Lung microvascular endothelial cell (primary cell): ENCODE results near the gene KCNJ11. TPM values are rescaled to one million over a fixed set of nuclear protein-coding genes. Genes with fewer than 3 reads are reported as not detected.

Experiments
- DNase-seq, 2 donors: peaks; one replicate each; pipeline versions ENCODE4 v3.0.0 to v3.0.0-alpha.2; 2010; ENCODE audit warnings: low read depth in 2 of 2
- total RNA-seq: library from RNA; depleted of rRNA; stranded (reverse); fragments of >200 nt; gene quantifications from 2 replicates; pipeline ENCODE4 v1.2.1, GENCODE V29; 2014

KCNJ11 gene
- total RNA-seq, 1 donor from 2014 or later, result 0.40 TPM

DNA sequence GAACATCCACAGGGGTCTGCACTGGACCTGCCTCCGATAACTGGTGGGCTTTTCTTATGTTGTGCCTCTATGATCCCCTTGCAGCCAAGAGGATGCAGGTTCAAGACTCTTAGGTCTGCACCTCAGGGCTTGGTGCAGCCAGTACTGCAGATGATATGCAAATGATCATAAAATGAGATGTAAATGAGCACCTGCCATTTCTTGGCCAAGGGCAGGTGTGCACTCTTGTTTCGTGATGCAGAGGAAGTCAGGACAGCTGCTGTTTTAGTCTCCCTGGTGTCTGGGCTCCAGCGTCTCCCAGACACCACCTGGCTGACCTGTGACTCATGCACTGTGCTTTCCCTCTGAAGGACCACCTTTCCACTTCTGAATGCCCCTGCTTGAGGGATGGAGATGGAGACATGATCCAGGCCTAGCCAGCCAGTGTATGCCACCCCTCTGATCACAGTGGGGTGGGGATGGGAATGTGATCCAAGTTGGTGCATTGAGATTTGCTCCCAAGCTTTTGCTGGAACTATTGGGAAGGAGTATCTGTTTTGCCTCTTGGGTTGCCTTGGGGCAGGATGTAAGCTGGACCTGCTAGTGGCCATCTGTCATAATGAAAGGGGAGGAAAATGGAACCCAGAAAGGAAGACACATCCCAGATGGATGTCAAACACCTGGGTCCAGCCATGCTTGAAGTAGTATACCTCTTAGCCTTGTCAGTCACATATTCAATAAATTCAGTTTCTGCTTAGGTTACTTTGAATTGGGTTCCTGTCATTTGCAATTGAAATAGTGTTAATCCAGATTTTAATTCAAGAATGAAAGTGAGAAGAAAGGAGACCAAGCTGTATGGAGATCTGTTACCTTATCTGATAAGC is 3.3 kb upstream of the KCNJ11 start:
- no peak for DNase-seq

DNA sequence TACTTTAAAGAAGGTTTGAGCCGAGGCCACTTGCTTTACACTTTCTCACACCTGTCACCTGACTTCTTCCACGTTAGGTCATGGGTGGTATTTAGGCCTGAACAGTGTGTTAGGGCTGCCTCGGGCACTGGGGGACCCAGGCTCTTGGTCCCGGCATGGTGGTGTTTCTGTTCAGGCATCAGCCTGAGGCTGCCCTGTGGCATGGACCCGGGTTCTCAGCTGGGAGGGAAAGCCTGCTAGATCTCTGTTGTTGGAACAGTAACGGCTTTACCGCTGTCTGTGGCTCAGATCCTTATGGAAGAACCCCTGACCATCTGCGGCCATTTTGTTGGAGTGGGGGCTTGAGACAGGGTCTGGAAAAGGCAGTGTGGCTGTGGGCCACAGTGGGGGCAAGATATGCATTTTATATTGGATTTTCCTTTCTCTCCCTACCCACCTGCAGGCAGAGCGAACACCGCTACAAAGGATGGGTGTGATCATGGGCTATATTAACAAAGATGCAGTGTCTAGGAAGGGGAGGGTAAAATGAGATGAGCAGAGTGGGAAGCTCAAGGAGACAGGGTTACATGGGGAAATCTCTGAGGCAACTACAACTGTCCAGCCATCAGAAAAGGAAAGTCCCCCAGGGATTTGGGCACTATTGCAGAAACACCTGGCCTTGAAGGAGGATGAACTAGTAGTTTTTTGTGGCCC is 1.6 kb upstream of the KCNJ11 start:
- DNase-seq, result no peak

DNA sequence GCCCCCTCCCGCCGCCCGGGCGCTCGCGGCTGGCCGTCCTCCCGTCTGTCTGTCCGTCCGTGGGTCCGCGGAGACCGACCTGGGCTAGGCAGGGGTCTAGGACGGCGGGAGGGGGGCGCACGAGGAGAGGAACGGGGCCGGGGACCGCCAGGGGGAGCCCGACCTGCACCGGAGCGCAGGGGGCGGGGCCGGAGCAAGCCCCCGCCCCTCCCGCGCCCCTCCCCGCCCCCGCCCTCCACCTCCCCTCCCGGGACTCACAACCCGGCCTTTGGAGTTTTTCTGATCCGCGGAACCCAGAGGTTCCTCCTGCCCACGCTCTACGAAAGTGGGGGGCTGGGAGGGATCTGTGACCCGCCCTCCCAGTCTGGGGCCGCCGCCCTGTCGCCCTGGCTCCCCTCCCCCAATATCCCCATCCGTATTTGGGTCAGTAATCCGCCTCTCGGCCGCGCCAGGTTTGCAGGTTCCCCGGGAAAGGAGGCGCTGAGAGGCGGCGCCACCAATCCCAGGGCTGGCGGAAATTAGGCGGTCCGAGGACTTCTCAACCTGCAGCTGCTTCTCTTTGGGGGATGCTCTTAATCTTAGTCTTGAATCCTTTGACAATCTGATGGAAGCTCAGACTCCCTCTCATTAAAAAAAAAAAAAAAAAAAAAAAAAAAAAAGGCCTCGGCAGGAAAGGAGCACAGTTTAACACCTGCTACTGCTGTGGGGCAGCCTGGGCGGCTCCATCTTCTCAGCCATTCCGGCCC is 925 bp upstream of the KCNJ11 start:
- peak; percentile 48 to 78 for DNase-seq

GRCh38 chr11:17387811-17388210 is 648 bp downstream of the KCNJ11 start:
- no peak for DNase-seq

GRCh38 chr11:17387254-17387653 is 1.2 kb downstream of the KCNJ11 start:
- DNase-seq, result no peak

DNA sequence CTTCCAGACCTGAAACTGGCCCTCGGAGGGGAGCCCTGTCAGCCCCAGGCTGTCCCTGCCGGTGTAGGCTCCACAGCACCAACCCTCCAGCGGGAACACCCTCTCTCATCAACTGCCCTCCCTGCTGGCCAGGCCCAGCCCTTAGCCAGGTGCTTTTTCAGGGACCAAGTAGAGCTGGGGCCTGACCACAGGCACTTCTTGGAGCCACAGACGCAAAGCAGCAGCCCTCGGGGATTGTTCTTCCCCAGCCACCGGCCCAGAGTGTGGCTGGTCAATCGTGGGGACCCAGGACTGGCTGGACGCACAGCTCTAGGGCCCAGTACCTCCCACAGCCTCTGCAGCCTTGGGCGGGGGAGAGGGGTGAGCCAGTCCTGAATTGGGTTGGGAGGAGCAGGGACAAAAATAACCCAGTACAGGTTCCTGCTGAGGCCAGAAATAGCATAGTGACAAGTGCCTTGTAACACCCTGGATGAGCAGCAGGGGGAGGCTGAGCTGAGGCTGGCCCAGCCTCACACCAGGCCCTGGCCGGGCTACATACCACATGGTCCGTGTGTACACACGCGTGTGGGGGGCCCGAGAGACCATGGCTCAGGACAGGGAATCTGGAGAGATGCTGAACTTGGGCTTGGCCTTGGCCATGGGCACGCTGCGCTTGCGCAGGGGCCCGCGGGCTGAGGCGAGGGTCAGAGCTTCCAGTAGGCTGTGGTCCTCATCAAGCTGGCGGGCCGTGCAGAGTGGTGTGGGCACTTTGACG is 2.0 kb downstream of the KCNJ11 start:
- DNase-seq, result peak; percentile 65 to 75

DNA sequence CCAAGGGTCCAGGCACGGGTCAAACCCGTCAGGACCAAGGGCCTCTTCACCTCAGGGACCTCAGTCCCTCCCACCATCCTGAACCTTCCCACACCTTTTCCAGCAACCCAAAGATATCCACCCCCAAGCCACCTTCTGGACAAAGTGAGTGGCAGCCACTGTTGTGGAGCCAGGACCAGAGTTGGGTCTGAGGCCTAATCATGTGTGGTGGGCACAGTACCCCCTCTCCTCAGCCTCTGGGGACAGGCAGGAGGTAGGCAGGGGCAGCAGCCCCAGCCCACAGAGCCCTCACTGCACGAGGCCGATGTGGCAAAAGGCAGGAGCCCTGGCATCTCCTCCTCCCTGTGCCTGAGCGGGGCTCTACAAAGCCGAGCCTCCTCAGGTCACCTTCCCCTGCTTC is 2.5 kb downstream of the KCNJ11 start:
- DNase-seq, result no peak

GRCh38 chr11:17385492-17385891 is 3.0 kb downstream of the KCNJ11 start:
- DNase-seq, result no peak

DNA sequence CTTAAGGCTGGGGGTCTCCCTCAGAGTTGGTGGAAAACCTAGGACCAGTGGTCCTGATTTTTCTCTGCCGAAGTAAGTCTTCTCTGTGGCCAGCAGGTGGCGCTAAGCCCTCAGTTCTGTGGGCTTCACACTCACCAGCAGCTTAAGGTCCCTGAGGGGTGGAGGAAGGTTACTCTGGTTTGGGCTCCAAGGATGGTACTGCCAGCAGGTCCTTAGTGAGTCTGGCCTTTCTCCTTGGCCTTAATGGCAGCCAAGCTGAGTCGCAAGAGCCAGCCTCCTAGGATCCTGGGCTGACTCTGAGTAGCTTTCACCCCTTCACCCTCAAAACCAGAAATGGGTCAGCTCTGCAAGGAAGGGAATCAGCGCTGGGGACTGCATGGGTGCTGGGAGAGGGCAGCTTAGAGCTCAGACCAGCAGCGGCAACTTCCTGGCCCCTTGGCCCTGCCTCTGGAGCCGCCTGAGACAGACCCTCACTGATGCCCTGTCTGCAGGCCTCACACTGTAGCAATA is 4.4 kb downstream of the KCNJ11 start:
- DNase-seq, result peak; percentile 87 to 90

DNA sequence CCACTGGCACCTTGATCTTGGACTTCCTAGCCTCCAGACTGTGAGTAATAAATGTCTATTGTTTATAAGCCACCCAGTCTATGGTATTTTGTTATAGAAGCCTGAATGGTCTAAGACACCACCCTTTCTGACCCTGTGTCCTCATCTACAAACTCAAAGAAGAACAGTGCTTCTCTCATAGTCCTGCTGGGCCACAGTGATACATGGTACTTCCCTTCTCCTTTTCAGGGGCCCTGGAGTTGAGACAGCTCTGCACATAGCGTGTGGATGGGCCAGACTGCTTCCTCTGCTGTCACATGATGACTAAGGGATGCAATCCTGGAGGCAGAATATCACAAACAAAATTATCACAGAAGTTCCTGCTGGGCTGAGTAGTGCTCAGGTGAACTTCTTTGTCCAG is 5.0 kb downstream of the KCNJ11 start:
- peak in 1 of 2 donors; percentile 52 for DNase-seq

DNA sequence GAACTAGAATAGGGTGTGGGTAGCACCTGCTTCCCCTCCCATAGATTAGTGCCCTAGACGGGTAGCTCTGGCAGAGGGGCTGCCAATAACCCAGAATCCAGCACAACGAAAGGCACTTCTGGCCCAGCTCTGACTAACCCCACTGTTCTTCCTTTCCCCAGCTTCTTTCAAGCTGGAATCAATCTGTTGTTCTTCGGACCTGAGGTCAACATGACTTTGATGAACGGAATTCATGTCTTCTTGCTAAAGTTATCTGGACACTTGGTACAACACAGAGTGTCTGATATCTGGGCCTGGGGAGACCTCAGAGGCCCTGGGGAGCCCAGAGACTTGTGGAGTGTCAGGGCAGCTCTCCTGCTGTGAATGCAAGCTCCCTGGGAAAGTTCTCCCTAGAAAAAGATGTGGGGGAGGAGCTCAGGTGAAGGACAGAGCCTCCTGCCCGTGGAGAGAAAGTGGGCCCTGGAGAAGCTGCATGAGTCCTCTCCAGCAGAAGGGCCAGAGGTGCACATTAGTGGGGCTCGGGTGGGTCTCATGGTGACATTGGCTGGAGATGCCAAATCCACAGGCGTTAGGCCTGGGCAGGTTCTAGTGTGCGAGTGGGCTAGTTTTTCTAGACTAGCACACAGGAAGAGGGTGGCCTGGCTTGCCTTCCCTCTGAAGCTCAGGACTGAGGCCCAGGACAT is 6.3 kb downstream of the KCNJ11 start:
- no peak for DNase-seq

GRCh38 chr11:17381156-17381555 is 7.3 kb downstream of the KCNJ11 start:
- DNase-seq, result peak in 1 of 2 donors; percentile 63

- no peak for DNase-seq
These were observed 8.9 kb downstream of the KCNJ11 start for GRCh38 chr11:17379383-17380180.

DNA sequence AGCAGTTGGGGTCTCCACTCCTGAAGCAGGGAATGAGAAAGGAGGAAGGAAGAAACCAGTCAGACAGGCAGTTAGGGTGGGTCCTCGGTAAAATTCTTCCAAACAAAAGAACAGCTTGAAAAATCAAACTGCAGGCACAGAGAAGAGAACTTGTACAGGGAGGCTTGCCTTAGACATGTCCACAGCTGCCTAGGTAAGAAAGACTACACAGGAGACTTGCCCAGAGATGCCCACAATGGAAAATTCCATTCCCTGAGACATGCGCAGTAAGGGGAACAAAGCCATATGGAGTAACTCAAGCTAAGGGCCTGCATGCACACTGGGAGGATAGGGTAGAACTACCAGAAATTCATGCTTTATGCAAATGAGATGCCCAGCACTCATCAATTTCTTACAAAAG is 9.8 kb downstream of the KCNJ11 start:
- no peak for DNase-seq

DNA sequence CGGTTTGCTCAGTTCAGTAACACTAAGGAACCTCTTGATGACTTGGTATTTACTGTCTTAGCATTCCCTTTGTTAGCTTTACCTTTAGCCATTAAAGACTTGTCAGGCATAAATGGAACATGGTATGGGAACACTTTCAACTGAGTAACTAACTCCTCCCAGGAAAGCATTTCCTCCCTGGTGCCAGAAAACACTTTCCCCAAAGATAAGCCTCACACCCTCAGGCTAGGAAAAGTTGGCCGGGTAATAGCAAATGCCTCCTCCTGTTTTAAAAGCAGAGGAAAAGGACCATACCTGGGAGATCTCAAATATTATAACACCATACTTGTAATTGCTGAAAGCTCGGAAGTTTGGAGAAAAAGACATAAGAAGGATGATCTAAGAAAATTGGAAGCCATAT is 12.0 kb downstream of the KCNJ11 start:
- DNase-seq, result no peak

DNA sequence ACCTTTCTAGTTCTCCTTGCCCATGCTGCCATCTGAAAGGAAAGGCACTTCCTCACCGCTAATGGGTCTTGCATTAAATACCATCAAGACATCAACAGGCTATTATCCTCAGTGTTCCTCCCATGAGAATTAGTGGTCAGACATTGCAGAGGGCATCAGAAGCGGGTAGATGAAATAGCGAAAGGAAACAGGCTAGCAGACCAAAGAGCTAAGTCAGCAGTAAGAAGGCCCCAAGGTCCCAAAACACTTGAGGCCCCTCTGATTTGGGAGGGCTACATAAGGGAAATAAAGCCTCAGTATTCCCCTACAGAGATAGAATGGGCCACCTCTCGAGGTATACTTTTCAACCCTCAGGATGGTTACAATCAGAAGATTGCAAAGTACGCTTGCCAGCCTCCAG is 12.9 kb downstream of the KCNJ11 start:
- DNase-seq, result no peak

DNA sequence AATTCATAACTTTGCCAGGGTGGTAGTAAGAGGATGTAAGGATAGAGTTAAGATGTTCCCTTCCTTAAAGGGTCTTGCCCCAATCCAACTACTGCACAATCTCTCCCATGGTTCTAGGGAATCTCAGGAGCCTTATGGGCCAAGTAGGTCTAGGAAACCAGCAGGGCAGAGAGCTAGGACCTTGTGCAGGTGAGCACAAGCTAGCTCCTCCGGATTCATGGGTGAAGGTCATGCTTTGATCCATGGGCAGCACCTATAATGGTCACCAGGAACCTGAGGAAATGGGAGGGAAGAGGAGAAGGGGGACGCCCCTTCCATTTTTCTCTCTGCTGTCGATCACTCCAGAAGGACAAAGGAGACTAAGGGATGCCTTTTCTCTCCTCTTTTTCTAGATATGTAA is 16.8 kb downstream of the KCNJ11 start:
- peak; percentile 58 to 71 for DNase-seq

DNA sequence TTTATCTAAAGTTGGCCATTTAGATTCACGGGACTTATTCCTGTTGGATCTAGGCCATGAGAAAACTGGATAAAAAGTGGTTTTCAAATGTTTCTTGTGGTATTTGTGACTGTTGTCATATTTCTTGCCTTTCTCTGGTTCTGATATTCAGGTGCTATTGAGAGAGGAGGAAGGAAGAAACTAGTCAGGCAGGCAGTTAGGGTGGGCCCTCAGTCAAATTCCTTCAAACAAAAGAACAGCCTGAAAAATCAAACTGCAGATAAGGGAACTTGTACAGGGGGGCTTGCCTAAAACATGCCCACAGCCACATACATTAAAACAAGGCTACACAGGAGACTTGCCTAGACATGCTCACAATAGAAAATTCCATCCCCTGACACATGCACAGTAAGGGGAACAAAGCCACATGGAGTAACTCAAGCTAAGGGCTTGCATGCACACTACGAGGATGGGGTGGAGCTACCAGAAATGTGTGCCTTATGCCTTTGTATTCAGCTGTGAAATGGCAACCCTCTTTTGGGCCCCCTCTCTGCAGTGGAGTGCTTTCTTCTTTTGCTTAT is 18.7 kb downstream of the KCNJ11 start:
- DNase-seq, result no peak

GRCh38 chr11:17369094-17369493 is 19.4 kb downstream of the KCNJ11 start:
- DNase-seq, result no peak

DNA sequence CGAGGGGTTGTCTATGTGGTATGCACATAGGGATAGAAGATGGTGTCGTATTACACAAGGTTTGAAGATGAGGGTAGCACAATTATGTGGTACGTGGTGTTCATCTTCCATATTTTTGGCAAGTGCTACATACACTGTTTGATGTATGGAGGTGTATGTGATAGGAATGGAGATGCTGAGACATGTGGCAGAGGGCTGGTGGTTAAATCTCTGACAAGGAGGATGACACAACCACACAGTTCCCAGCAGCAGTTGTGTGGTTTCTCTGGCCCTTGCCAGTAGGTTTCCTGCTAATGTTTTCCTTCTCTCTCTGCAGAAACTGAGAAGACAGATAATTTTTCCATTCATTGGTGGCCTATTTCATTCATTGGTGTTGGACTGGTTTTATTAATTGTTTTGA is 19.9 kb downstream of the KCNJ11 start:
- no peak for DNase-seq
